GM20431 (cell line): ENCODE data around the gene OR2A5.

Experiments
- in situ Hi-C: fragments of 300-500 bp; cut with MseI, MboI; formaldehyde crosslinking; loops from one replicate; pipeline ENCODE4 v1.15.0; 2020; ENCODE audit warnings: low sequenced_read_pairs; ENCODE audit not compliant: unreplicated experiment

OR2A5 gene

GRCh38 chr7:144105211-144105610 lies 56.5 kb downstream of the OR2A5 start:
- in situ Hi-C loops, result loop anchor here (25.0 kb wide), 1 partner anchor 593 kb away; no protein-coding TSS in a partner anchor
